Effector memory CD4-positive, alpha-beta T cell (primary cell): ENCODE results near the gene SLC24A5.

Experiments used
- DNase-seq, 3 donors: peaks; one replicate each; pipeline ENCODE4 v3.0.0-alpha.2; 2020
- H3K27ac ChIP-seq: 2 replicates; pipeline ENCODE4 v1.7.0; 2013; ENCODE audit warnings: mild to moderate bottlenecking, low read length, moderate library complexity; ENCODE audit not compliant: insufficient read depth, poor library complexity, severe bottlenecking
- H3K27me3 ChIP-seq: replicated peaks from 2 replicates; pipeline ENCODE4 v1.7.0; 2013; ENCODE audit warnings: mild to moderate bottlenecking, low read length; ENCODE audit not compliant: insufficient read depth, control insufficient read depth, poor library complexity, severe bottlenecking
- H3K36me3 ChIP-seq: 2 replicates; pipeline ENCODE4 v1.7.0; 2013; ENCODE audit warnings: mild to moderate bottlenecking, low read length, moderate library complexity; ENCODE audit not compliant: control insufficient read depth, insufficient read depth
- H3K4me1 ChIP-seq: 2 replicates; pipeline ENCODE4 v1.7.0; 2013; ENCODE audit warnings: low read length, mild to moderate bottlenecking; ENCODE audit not compliant: control insufficient read depth, insufficient read depth, poor library complexity, severe bottlenecking
- H3K4me3 ChIP-seq: 2 replicates; pipeline ENCODE4 v1.7.0; 2013; ENCODE audit warnings: low read length, low read depth, mild to moderate bottlenecking; ENCODE audit not compliant: insufficient read depth, poor library complexity, severe bottlenecking
- H3K9me3 ChIP-seq: 2 replicates; pipeline ENCODE4 v1.7.0; 2013; ENCODE audit warnings: mild to moderate bottlenecking, low read length, moderate library complexity; ENCODE audit not compliant: control insufficient read depth

The SLC24A5 gene

DNA sequence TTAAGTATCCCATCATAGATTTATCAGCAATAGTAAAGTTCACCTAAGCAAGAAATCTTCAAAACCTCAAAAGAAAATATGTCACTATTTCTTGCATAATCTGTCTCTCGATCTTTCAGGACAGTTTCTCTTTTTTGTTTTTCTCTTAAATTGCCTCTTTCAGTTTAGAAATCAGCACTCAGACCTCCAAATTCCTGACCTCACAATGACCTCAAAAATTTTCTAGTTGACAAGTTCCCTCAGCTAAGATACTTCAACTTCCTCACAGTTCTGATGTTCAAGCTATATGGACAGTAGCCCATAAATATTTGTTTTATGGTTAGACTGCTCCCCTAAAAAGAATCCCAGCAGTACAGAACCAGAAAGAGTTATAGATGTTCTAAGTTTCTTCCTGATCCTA is 24.1 kb downstream of the SLC24A5 start:
- Histone ChIP-seq H3K9me3 (no peaks in the 10 kb centered on the region), H3K4me3 (no peak overlapping the region), H3K27ac (no peak overlapping the region), H3K27me3 (no peaks in the 10 kb centered on the region), H3K36me3 (no peaks in the 10 kb centered on the region), H3K4me1 (no peaks in the 10 kb centered on the region)
- DNase-seq: no peak

DNA sequence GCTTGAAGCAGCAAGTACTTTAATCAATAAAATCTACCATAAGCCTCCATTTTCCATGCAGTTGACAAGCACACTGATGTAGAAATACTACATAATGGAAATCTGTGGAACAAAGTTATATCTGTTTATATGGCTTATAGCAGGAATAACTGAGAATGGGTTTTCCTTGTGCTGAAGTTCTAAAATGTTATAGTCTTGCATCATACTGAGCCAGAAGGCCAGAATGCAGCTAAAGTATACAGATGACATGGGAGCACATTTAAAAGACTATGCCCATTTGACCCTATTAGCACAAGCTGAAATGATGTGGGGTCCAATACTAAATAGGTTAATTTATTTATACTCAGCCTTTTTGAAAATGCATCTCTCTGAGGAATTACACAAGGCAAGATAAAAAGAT is 25.1 kb downstream of the SLC24A5 start:
- no peak overlapping the region for H3K4me3 ChIP-seq
- H3K27me3 ChIP-seq: no peaks in the 10 kb centered on the region
- no peaks in the 10 kb centered on the region for H3K9me3 ChIP-seq
- no peak for DNase-seq
- H3K27ac ChIP-seq: no peak overlapping the region
- no peaks in the 10 kb centered on the region for H3K4me1 ChIP-seq
- H3K36me3 ChIP-seq: no peaks in the 10 kb centered on the region

DNA sequence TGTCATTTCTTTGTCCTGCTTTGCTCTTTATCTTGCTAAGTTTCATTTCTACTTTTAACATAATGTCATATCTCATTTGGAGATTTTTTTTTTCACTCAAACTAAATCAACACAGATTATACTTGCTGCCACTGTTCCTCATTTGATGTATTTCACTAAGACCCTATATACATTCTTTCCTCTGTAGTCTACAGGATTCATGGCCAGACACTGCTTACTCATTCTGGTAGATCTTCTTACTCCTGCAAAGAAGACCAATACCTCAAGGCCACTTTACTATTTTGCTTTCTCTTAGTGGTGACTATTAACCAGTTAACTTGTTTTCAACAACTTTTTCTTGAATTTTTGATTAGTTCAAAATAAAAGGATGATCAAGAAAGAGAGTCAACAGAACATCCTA is 26.6 kb downstream of the SLC24A5 start:
- Histone ChIP-seq H3K27ac (no peak overlapping the region), H3K4me3 (no peak overlapping the region), H3K4me1 (no peaks in the 10 kb centered on the region), H3K9me3 (no peaks in the 10 kb centered on the region), H3K27me3 (no peaks in the 10 kb centered on the region), H3K36me3 (no peaks in the 10 kb centered on the region)
- DNase-seq: no peak

DNA sequence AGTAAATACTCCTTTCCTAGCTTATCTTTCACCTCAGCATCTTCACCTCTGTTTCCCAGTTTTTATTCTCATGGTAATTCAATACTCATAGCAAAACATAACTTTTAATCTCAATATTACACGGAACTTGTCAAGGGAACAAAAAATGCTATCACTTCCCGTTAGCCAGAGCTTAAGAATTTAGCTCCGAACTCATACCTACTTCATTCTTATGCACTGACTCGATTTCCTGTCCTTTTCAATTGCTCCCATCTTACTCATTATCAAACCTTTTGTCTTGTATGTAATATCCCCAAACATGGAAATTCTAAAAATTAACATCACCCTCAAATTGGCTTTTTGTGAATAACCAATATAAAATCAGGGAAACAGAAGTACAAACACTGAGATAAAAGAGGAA is 29.1 kb downstream of the SLC24A5 start:
- no peak overlapping the region for H3K27ac ChIP-seq

DNA sequence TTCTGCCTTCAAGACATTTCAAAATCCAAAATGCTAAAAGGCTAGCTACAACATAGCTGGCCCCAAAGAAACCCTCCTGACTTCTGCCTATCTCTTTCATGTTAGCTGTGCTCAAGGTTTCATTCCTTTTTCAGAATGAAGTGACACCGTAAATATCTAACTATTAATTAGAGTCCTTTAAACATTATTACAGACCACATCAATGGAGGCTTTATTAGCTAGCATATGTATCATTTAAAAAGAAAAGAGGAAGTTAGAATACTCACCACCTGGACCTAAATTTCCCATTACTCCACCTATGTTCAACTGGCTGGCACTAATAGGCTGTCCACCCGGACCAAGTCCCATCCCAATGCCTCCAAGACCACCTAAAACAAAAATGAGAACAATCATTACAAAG is 32.7 kb downstream of the SLC24A5 start:
- H3K27ac ChIP-seq: no peak overlapping the region
- no peaks in the 10 kb centered on the region for H3K4me1 ChIP-seq
- no peak for DNase-seq
- no peaks in the 10 kb centered on the region for H3K9me3 ChIP-seq
- H3K27me3 ChIP-seq: no peaks in the 10 kb centered on the region
- no peak overlapping the region for H3K4me3 ChIP-seq
- peaks cover 3% of the 10 kb centered on the region for H3K36me3 ChIP-seq

More for the DNA sequence above, 29.1 kb downstream of the SLC24A5 start:
- H3K4me3 ChIP-seq: no peak overlapping the region
- H3K9me3 ChIP-seq: no peaks in the 10 kb centered on the region
- H3K27me3 ChIP-seq: no peaks in the 10 kb centered on the region
- peaks cover 3% of the 10 kb centered on the region for H3K36me3 ChIP-seq
- no peak for DNase-seq
- no peaks in the 10 kb centered on the region for H3K4me1 ChIP-seq

DNA sequence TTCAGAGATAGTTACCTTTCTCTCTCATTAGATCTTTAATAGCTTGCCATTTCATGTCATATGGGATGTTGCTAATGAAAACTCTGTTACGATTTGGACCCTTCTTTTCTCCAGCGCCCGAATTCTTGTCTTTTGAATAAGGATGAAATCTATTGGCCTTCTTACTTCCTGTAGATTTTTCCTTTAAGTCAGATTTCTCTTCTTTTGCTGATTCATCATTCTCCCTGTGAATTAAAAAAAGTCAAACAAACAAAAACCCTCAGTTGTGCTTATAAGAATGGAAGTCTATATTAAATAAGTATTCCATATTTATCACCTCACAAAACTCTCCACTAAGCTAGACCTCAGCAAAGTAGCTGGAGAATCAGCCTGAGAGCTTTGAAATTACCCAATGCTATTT is 47.8 kb downstream of the SLC24A5 start:
- H3K9me3 ChIP-seq: no peaks in the 10 kb centered on the region
- no peaks in the 10 kb centered on the region for H3K36me3 ChIP-seq
- no peaks in the 10 kb centered on the region for H3K4me1 ChIP-seq
- no peak for DNase-seq
- no peak overlapping the region for H3K27ac ChIP-seq
- H3K27me3 ChIP-seq: no peaks in the 10 kb centered on the region
- no peak overlapping the region for H3K4me3 ChIP-seq

DNA sequence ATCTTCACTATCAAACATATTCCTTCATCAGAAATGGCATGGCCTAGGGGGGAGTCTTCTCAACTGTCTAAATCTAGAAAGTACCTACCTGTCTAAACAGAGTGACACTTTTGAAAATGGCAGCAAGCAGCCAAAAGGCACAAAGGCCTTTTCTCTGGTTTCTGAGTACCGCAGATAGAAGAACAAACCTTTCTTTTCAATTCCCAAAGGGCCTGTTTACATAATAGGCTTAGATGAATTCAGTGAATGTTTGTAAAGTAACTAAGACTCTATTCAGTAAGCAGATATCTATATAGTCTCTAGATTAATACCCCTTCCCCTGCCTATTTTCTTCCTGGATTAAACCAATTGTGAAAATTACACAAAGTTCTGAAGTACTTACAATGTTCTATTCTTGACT is 50.2 kb downstream of the SLC24A5 start:
- no peak for DNase-seq

DNA sequence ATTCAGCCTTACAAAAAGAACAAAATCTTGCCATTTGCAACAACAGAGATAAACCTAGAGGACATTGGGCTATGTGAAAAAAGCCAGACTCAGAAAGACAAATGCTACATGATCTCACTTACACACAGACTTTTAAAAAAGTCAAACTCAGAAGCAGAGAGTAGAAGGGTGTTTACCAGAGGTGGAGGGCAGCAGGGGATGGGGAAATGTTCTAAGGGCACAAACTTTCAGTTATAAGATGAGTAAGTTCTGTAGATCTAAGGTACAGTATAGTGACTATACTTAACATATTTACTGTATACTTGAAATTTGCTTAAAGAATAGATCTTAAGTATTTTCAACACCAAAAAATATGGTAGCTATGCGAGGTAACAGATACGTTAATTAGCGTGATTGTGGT is 54.3 kb downstream of the SLC24A5 start:
- H3K27ac ChIP-seq: no peak overlapping the region
- H3K36me3 ChIP-seq: no peaks in the 10 kb centered on the region
- H3K4me3 ChIP-seq: no peak overlapping the region
- no peaks in the 10 kb centered on the region for H3K27me3 ChIP-seq
- H3K4me1 ChIP-seq: no peaks in the 10 kb centered on the region
- DNase-seq: no peak
- H3K9me3 ChIP-seq: no peaks in the 10 kb centered on the region

More for the DNA sequence above, 50.2 kb downstream of the SLC24A5 start:
- Histone ChIP-seq H3K27me3 (no peaks in the 10 kb centered on the region), H3K9me3 (no peaks in the 10 kb centered on the region), H3K4me1 (no peaks in the 10 kb centered on the region), H3K4me3 (no peak overlapping the region), H3K27ac (no peak overlapping the region), H3K36me3 (no peaks in the 10 kb centered on the region)

DNA sequence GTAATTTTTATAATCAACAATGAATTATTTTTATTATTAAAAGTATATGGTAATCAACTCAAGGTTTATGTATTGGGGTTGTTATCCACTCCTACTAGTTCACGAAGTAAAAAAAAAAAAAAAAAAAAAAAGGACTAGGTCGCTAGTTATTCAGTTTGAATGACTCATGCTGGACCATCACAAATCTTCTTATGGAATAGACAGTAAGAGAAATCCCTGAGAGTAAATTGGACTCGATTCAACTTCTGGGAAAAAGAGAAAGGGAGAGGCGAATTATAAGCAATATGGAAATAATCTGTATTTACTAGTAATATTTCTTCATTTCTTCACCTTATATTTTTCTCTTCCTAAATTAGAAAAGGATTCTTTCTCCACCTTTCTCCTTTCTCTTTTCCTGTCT is 55.3 kb downstream of the SLC24A5 start:
- no peak overlapping the region for H3K4me3 ChIP-seq

DNA sequence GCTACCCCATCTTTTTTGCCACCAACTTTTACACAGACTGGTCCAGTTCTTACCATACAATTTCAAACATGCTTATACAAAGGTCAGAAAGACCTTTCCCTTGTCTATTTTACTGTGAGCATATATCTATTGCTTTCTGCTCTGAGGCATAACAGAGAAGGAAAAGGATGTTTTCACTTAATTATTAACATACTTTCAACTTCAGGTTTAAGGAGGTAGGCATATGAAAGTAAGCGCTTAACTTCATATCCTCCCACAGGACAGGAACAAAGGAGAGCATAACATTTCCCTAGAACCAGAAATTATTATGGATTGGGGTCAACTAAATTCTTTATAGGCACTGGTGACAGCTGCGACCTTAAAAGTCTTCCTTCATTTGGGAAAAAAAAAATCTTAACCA is 56.2 kb downstream of the SLC24A5 start:
- Histone ChIP-seq H3K27me3 (no peaks in the 10 kb centered on the region), H3K9me3 (no peaks in the 10 kb centered on the region), H3K27ac (no peak overlapping the region), H3K4me1 (no peaks in the 10 kb centered on the region), H3K4me3 (no peak overlapping the region), H3K36me3 (no peaks in the 10 kb centered on the region)
- DNase-seq: no peak

More for the DNA sequence above, 55.3 kb downstream of the SLC24A5 start:
- no peak for DNase-seq
- no peaks in the 10 kb centered on the region for H3K36me3 ChIP-seq
- no peaks in the 10 kb centered on the region for H3K27me3 ChIP-seq
- no peaks in the 10 kb centered on the region for H3K4me1 ChIP-seq
- no peaks in the 10 kb centered on the region for H3K9me3 ChIP-seq
- H3K27ac ChIP-seq: no peak overlapping the region

DNA sequence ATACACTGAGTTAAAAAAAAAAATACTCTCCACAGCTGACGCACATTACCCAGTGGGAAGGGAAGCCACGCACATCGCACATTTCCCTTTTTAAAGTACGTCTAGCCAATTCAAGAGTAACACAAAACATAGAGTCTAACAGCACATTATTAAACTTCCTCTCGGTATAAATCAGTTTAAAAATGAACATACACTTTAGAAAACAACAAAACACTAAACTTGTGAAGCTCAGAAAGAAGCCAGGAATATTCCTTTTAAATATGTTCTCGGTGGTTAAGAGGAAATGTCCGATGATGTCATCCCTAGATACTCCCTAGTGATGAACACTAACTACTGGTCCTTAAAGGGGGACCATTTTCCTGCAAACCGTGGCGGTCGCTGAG is 56.6 kb downstream of the SLC24A5 start:
- peak in 1 of 3 donors; percentile 2 for DNase-seq

More for the DNA sequence above, 56.6 kb downstream of the SLC24A5 start:
- Histone ChIP-seq H3K4me1 (no peaks in the 10 kb centered on the region), H3K36me3 (no peaks in the 10 kb centered on the region), H3K27ac (peak overlapping the region; percentile 39), H3K4me3 (peak overlapping the region; percentile 57), H3K9me3 (no peaks in the 10 kb centered on the region), H3K27me3 (no peaks in the 10 kb centered on the region)
